K562 (cell line): ENCODE data around the gene SIDT2. TPM values are rescaled to one million over a fixed set of nuclear protein-coding genes. Genes with fewer than 3 reads are reported as not detected.
A peak's percentile ranks its signal among the peaks of the same experiment; 100 is the strongest.

ENCODE experiments used
- C11orf30 ChIP-seq: fragments of 450-650 bp; IDR thresholded peaks from 2 replicates; pipeline ENCODE4 v1.6.1; 2016; ENCODE audit warnings: low read depth, mild to moderate bottlenecking
- CCNT2 ChIP-seq: IDR thresholded peaks from 2 replicates; pipeline ENCODE4 v1.6.1; 2011; ENCODE audit warnings: borderline replicate concordance, low read depth, mild to moderate bottlenecking, moderate library complexity, mixed read lengths, low read length; ENCODE audit not compliant: insufficient read length; ENCODE audit errors: extremely low read depth
- CTCF ChIP-seq, 3 experiments: IDR thresholded peaks in 2 of 3; conservative IDR thresholded peaks in 1 of 3; 2 replicates each; pipeline ENCODE4 v1.5.1; 2011 to 2012; ENCODE audit warnings: low read length in 3 of 3, mild to moderate bottlenecking in 3 of 3, control low read depth in 2 of 3, improper control_type of control experiment in 1 of 3, inconsistent platforms in 1 of 3, low read depth in 1 of 3, mixed read lengths in 1 of 3, moderate library complexity in 1 of 3; ENCODE audit not compliant: insufficient read depth in 2 of 3
- CTCFL ChIP-seq: IDR thresholded peaks from 2 replicates; pipeline ENCODE4 v1.6.1; 2011; ENCODE audit warnings: borderline replicate concordance, low read depth, mild to moderate bottlenecking, moderate library complexity, low read length; ENCODE audit not compliant: insufficient read depth, poor library complexity, severe bottlenecking
- EZH2 ChIP-seq: IDR thresholded peaks from 2 replicates; pipeline ENCODE4 v1.6.1; 2012; ENCODE audit warnings: low read depth, mild to moderate bottlenecking, inconsistent platforms, low read length, borderline replicate concordance
- FOSL1 ChIP-seq: fragments of 200-800 bp; sonication (Bioruptor generic); conservative IDR thresholded peaks from 2 replicates; pipeline ENCODE4 v1.6.1; 2016; ENCODE audit warnings: missing genetic modification characterization, missing compliant biosample characterization
- HDAC8 ChIP-seq: fragments of 450-650 bp; IDR thresholded peaks from 2 replicates; pipeline ENCODE4 v1.6.1; 2016; ENCODE audit warnings: mild to moderate bottlenecking, missing genetic modification characterization, moderate library complexity, missing compliant biosample characterization
- HNRNPL ChIP-seq: fragments of 200-400 bp; formaldehyde crosslinking; IDR thresholded peaks from 2 replicates; pipeline ENCODE4 v1.6.1; 2017; ENCODE audit warnings: low read depth, mild to moderate bottlenecking, low read length
- KLF6 ChIP-seq: fragments of 250-450 bp; sonication (Bioruptor Pico); IDR thresholded peaks from 2 replicates; pipeline ENCODE4 v1.4.0; 2020; ENCODE audit warnings: mild to moderate bottlenecking, moderate library complexity, borderline replicate concordance
- MCM7 ChIP-seq, 2 experiments: fragments of 450-650 bp; IDR thresholded peaks; 2 replicates each; pipeline ENCODE4 v1.6.1; 2016 to 2018
- MYC ChIP-seq, 2 experiments: fragments of 250-450 bp in 1 of 2; sonication (Bioruptor Pico) in 1 of 2; IDR thresholded peaks; 2 replicates each; pipeline versions ENCODE4 v1.5.1 to v1.6.1; 2012 to 2021; ENCODE audit warnings: low read depth in 2 of 2, borderline replicate concordance in 1 of 2, improper control_type of control experiment in 1 of 2, low read length in 1 of 2, mild to moderate bottlenecking in 1 of 2, moderate library complexity in 1 of 2
- NR4A1 ChIP-seq, 2 experiments: fragments of 250-450 bp in 1 of 2; fragments of 450-650 bp in 1 of 2; sonication (Bioruptor Pico) in 1 of 2; IDR thresholded peaks; 2 replicates each; pipeline versions ENCODE4 v1.4.0 to v1.6.1; 2016 to 2020; ENCODE audit warnings: mild to moderate bottlenecking in 2 of 2, missing compliant biosample characterization in 1 of 2, missing genetic modification characterization in 1 of 2, moderate library complexity in 1 of 2
- POLR3G ChIP-seq: IDR thresholded peaks from 2 replicates; pipeline ENCODE4 v1.6.1; 2011; ENCODE audit not compliant: insufficient read length, insufficient replicate concordance; ENCODE audit errors: extremely low read depth
- RCOR1 ChIP-seq, 2 experiments: IDR thresholded peaks; 2 replicates each; pipeline ENCODE4 v1.6.1; 2012; ENCODE audit warnings: low read depth in 2 of 2, low read length in 2 of 2, borderline replicate concordance in 1 of 2, improper control_type of control experiment in 1 of 2
- SAFB2 ChIP-seq: fragments of 200-400 bp; formaldehyde crosslinking; IDR thresholded peaks from 2 replicates; pipeline ENCODE4 v1.6.1; 2018; ENCODE audit warnings: borderline replicate concordance, low read length, low read depth, moderate library complexity; ENCODE audit not compliant: severe bottlenecking
- SIN3A ChIP-seq, 2 experiments: fragments of 150-350 bp in 1 of 2; IDR thresholded peaks; 2 replicates each; pipeline ENCODE4 v1.6.1; 2011 to 2016; ENCODE audit warnings: borderline replicate concordance in 2 of 2, low read depth in 2 of 2, low read length in 2 of 2, mild to moderate bottlenecking in 2 of 2, moderate library complexity in 2 of 2; ENCODE audit not compliant: control insufficient read depth in 1 of 2
- SMARCE1 ChIP-seq: fragments of 450-650 bp; IDR thresholded peaks from 2 replicates; pipeline ENCODE4 v1.7.1; 2016; ENCODE audit warnings: mild to moderate bottlenecking
- SREBF1 ChIP-seq: fragments of 150-350 bp; IDR thresholded peaks from 2 replicates; pipeline ENCODE4 v1.6.1; 2014; ENCODE audit warnings: antibody characterized with exemption, low read depth, low read length, borderline replicate concordance
- SRSF1 ChIP-seq: fragments of 200-400 bp; formaldehyde crosslinking; IDR thresholded peaks from 2 replicates; pipeline ENCODE4 v1.6.1; 2017; ENCODE audit warnings: mild to moderate bottlenecking, low read depth, low read length, moderate library complexity
- TBL1XR1 ChIP-seq, 2 experiments: IDR thresholded peaks; 2 replicates each; pipeline ENCODE4 v1.6.1; 2012; ENCODE audit warnings: improper control_type of control experiment in 2 of 2, low read length in 2 of 2, mild to moderate bottlenecking in 1 of 2
- ZFP1 ChIP-seq: fragments of 450-650 bp; formaldehyde crosslinking; IDR thresholded peaks from 2 replicates; pipeline ENCODE4 v1.4.0; 2020; ENCODE audit warnings: mild to moderate bottlenecking, mixed read lengths
- ZNF408 ChIP-seq: fragments of 250-450 bp; sonication (Bioruptor Pico); IDR thresholded peaks from 2 replicates; pipeline ENCODE4 v1.4.0; 2020; ENCODE audit warnings: low read depth, mild to moderate bottlenecking, moderate library complexity
- polyA plus RNA-seq, 8 experiments: library from polyadenylated mRNA; depleted of rRNA in 4 of 8; stranded (reverse) in 5 of 8; unstranded in 3 of 8; fragments of >200 nt; fragmentation: Nextera tagmentation in 2 of 8; fragmentation: Illumina TruSeq in 1 of 8; extraction: Ambion mirVana in 2 of 8; extraction: Trizol in 1 of 8; gene quantifications; 2 replicates each; pipeline versions ENCODE4 v1.2.1 to v1.2.3, GENCODE V29; 2011 to 2014; ENCODE audit warnings: inconsistent platforms in 1 of 8, missing spikeins in 1 of 8
- total RNA-seq, 7 experiments: library from RNA; depleted of rRNA in 6 of 7; stranded (reverse); fragments of >200 nt in 6 of 7; fragmentation: Illumina TruSeq in 2 of 7; extraction: Trizol in 2 of 7; gene quantifications; 2 replicates each; pipeline versions ENCODE4 v1.2.1 to v1.2.3, GENCODE V29; 2011 to 2021; ENCODE audit warnings: low replicate concordance in 1 of 7

Gene SIDT2
- total and polyA plus RNA-seq, 9 of the 15 experiments (the other 6 are each of a cell fraction or from before 2014, with no cell fraction given) = 2.4 to 20.2 (median 6.5) TPM

GRCh38 chr11:117145393-117145761 is 33.2 kb upstream of the SIDT2 start (continued):
- TF ChIP-seq HNRNPL (0 out of 2 replicates have a peak, but pooled peaks have one; percentile 7), NR4A1 (CRISPR knock-in tag; IDR thresholded peaks at IDR 0.05) (no peak), NR4A1 (tag; IDR thresholded peaks at IDR 0.05) (no peak), EZH2 (no peak), KLF6 (CRISPR knock-in tag) (no peak), C11orf30 (no peak), SRSF1 (no peak), SIN3A (IDR thresholded peaks at IDR 0.05; ENCODE audit: borderline replicate concordance in 2 of 2, control insufficient read depth in 1 of 2, low read depth in 2 of 2, low read length in 2 of 2) (peak in 1 of 2 experiments; percentile 66; a peak in 1 of 4 replicates), CCNT2 (no peak), SAFB2 (no peak), CTCFL (peak; percentile 72), SREBF1 (no peak), RCOR1 (IDR thresholded peaks at IDR 0.05; ENCODE audit: borderline replicate concordance in 1 of 2, low read depth in 2 of 2, low read length in 2 of 2) (0 out of 4 replicates have a peak, but pooled peaks of 1 of the 2 experiments have one; percentile 8), ZNF408 (CRISPR knock-in tag) (no peak), ZFP1 (CRISPR knock-in tag) (no peak), TBL1XR1 (IDR thresholded peaks at IDR 0.05; ENCODE audit: low read length in 2 of 2) (0 out of 4 replicates have a peak, but pooled peaks of 1 of the 2 experiments have one; percentile 16), CTCF (IDR thresholded peaks at IDR 0.05 in 2 of 3, conservative IDR thresholded peaks at IDR 0.05 in 1 of 3; ENCODE audit: insufficient read depth in 2 of 3, low read depth in 1 of 3, low read length in 3 of 3) (peak in 2 of 3 experiments; percentile 23 to 43; a peak in 3 of 6 replicates), MYC (IDR thresholded peaks at IDR 0.05; ENCODE audit: low read depth, low read length) (peak; percentile 64; the same call in 1 of the 2 replicates), MYC (CRISPR knock-in tag; IDR thresholded peaks at IDR 0.05; ENCODE audit: borderline replicate concordance, low read depth) (no peak), FOSL1 (peak; percentile 13; the same call in 1 of the 2 replicates), HDAC8 (no peak), SMARCE1 (peak; percentile 38; the same call in 1 of the 2 replicates), MCM7 (IDR thresholded peaks at IDR 0.05) (no peak), POLR3G (no peak)
